AG09309 (cell line): ENCODE data around the gene CCDC12.

Experiments used
- DNase-seq: peaks from one replicate; pipeline ENCODE4 v3.0.0-alpha.2; 2010; ENCODE audit warnings: low read depth
- H3K4me3 ChIP-seq: 2 replicates; pipeline ENCODE4 v1.5.1; 2011; ENCODE audit warnings: mild to moderate bottlenecking, low read depth, low read length, moderate library complexity; ENCODE audit not compliant: control insufficient read depth
- CTCF ChIP-seq: IDR thresholded peaks from 2 replicates; pipeline ENCODE4 v1.5.1; 2011; ENCODE audit warnings: mild to moderate bottlenecking, low read depth, low read length, inconsistent platforms; ENCODE audit not compliant: insufficient read depth, control insufficient read depth; ENCODE audit errors: missing control alignments

The CCDC12 gene

GRCh38 chr3:46928282-46928681 lies 48.3 kb downstream of the CCDC12 start:
- no peak for DNase-seq

GRCh38 chr3:46927718-46928073 lies 48.8 kb downstream of the CCDC12 start:
- H3K4me3 ChIP-seq: no peak overlapping the region
- no peak for TF ChIP-seq CTCF
- no peak for DNase-seq

More at GRCh38 chr3:46928282-46928681, 48.3 kb downstream of the CCDC12 start:
- TF ChIP-seq CTCF: no peak
- no peak overlapping the region for H3K4me3 ChIP-seq

GRCh38 chr3:46926871-46927717 lies 49.5 kb downstream of the CCDC12 start:
- no peak for DNase-seq
- TF ChIP-seq CTCF: no peak
- no peak overlapping the region for H3K4me3 ChIP-seq

GRCh38 chr3:46926447-46926846 lies 50.1 kb downstream of the CCDC12 start:
- no peak for DNase-seq

GRCh38 chr3:46926039-46926438 lies 50.5 kb downstream of the CCDC12 start:
- no peak for DNase-seq
- TF ChIP-seq CTCF: no peak
- no peak overlapping the region for H3K4me3 ChIP-seq

More at GRCh38 chr3:46926447-46926846, 50.1 kb downstream of the CCDC12 start:
- no peak overlapping the region for H3K4me3 ChIP-seq
- TF ChIP-seq CTCF: no peak

GRCh38 chr3:46925585-46925934 lies 51.0 kb downstream of the CCDC12 start:
- H3K4me3 ChIP-seq: no peak overlapping the region
- no peak for DNase-seq
- no peak for TF ChIP-seq CTCF

- TF ChIP-seq CTCF: no peak
- DNase-seq: no peak
- no peak overlapping the region for H3K4me3 ChIP-seq
These were observed 51.5 kb downstream of the CCDC12 start for GRCh38 chr3:46924921-46925584.
